Measurements from ENCODE around the gene SCN5A.

DNA sequence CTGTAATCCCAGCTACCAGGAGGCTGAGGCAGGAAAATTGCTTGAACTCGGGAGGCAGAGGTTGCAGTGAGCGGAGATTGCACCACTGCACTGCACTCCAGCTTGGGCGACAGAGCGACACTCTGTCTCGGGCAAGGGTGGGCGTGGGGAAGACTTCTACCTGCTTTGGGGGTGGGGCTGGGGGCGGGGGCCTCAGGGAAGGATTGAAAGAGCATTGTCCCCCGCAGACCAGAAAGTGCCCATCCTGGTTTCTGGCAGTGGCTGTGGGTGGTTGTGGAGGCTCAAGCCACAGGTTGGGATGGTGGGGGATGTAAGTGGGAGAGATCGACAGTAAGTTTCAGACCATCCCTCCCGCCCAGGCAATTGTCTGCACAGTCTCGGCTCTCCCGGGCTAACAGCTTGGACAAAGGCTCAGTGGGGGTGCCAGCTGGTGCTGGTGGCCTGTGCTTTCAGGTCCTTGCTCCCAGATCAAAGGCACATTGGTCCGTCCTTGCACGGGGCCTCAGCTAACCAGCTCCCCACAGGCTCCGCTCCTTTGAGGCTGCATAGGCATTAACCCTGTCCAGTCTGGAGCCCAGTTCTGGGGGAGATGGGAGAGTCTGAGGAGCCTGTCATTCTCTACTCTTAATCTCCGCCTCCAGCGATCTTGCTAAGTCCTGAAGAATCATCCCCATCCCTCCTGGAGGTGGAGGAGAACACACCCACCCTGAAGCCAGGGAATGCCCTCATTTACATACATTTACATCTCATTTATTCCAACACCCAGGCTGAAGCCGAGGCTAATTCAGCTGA, 8.6 kb downstream of the SCN5A start:
- TF ChIP-seq, protein P1, sequence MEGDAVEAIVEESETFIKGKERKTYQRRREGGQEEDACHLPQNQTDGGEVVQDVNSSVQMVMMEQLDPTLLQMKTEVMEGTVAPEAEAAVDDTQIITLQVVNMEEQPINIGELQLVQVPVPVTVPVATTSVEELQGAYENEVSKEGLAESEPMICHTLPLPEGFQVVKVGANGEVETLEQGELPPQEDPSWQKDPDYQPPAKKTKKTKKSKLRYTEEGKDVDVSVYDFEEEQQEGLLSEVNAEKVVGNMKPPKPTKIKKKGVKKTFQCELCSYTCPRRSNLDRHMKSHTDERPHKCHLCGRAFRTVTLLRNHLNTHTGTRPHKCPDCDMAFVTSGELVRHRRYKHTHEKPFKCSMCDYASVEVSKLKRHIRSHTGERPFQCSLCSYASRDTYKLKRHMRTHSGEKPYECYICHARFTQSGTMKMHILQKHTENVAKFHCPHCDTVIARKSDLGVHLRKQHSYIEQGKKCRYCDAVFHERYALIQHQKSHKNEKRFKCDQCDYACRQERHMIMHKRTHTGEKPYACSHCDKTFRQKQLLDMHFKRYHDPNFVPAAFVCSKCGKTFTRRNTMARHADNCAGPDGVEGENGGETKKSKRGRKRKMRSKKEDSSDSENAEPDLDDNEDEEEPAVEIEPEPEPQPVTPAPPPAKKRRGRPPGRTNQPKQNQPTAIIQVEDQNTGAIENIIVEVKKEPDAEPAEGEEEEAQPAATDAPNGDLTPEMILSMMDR (conservative IDR thresholded peaks at IDR 0.05; ENCODE audit: low read depth, low read length): no peak
- TF ChIP-seq EZH2 (IDR thresholded peaks at IDR 0.05; ENCODE audit: borderline replicate concordance, low read depth, low read length, poor library complexity, severe bottlenecking): no peak

Data from A673 (cell line).